NK-92 (cell line): Measurements from ENCODE around the gene WFS1.

Experiments
- DNase-seq: peaks from one replicate; lab custom pipeline; 2025; ENCODE audit not compliant: unreplicated experiment; lab: John Stamatoyannopoulos, UW

WFS1 gene

DNA sequence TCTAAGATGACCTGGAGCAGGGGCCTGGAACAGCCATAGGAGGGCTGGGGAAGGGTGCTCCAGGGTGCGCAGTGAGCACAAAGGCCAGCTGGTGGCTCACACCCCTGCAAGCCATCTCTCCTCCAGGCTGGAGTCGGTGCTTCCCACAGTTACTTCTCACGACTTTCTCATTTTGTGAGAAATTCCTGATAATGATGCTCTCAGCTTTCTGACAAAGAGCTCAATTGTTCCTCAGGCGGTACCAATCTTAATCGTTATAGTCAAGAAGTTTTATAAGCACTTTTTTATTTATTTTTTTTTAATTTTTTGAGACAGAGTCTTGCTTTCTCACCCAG lies 11.7 kb upstream of the WFS1 start:
- DNase-seq, result no peak

- DNase-seq, result no peak
These were observed 10.9 kb upstream of the WFS1 start for GRCh38 chr4:6258741-6259140.

DNA sequence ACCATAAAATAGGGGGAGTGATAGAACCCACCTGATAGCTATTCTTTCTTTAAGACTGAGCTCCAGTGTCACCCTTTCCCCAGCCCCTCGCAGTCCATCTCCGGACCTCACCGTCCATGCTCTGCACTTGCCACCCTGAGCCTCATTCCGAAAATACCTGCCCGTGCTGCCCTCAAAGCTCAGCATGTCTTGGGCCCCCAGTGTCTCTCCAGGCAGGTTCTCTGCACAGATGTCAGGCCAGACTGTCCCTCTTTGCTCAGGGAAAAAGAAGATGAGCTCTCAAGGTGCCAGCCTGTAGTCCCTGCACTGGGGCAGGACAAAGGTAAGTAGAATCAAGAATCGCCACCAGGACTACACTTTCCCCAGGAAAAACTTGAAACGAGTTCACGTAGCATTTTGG lies 9.8 kb upstream of the WFS1 start:
- no peak for DNase-seq

- no peak for DNase-seq
These were observed 7.5 kb upstream of the WFS1 start for GRCh38 chr4:6262176-6262575.

DNA sequence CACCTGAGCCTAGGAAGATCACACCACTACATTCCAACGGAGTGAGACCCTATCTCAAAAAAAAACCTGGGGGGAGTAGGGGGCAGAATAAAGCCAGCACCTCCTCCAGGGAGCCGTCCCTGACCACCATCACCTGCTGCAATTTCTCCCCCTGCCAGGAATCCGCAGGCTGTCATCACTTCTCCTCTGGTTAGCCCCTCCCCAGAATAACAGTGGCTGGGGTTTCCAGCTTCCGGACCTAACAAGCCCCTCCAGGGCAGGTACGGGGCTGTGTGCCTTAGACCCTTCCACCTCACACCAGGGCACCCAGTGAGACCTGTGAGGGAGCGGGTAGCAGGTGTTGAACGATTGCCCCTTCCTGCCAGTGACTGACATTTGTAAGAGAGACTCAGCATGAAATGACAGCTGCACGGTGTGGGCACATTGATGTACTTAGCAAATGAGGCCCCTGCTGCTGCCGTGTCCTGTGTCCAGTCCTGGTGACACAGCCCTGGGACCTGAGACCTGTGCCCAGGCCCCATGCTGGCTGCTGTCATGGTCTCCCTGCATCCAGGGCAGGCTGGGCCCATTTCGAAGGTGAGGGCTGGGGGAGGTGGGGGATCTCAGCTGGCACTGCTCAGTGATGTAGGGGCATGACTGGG lies 6.7 kb upstream of the WFS1 start:
- DNase-seq, result no peak

DNA sequence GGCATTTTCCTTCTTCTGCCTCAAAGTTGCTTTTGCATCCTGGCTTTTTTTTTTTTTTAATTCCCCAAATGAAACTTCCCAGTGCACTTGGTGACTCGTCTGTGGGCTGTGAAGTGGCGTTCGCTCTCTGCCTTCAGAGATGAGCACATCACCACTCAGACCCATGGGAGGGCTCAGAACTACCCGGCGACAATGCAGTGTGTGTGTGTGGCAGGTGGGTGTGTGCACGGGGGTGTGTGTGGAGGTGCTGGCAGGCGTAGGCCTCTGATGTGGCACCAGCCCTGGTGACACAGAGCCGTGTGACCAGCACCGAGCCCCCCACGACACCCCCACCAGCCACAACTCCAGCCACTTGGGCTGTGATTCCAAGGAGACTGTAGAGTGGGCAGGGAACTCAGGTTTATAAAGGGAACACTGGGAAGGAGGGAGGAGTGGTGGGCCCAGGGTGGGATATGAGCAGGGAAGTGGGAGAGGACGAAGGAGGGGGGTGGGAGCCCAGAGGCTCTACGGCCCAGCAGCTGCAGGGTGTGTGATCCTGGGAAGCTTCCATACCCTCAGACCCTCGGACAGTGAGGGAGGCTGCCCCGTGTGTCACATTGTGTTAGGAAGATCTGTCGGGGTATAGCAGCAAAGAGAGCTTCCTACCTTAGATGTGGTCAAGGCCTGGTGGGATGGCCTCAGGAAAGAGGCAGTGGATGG lies 6.0 kb upstream of the WFS1 start:
- no peak for DNase-seq

DNA sequence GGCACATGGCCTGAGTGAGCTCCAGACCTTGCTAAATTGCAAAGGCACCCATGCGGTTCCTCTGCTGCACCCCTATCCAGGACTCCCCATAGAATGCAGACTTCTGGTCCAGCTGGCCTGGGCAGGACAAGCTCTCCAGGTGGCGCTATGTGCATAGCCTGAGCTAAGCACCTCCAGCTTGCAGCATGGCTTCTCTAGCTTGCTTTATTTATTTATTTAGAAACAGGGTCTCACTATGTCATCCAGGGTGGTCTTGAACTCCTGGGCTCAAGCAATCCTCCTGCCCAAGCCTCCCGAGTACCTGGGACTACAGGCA lies 5.5 kb upstream of the WFS1 start:
- DNase-seq, result no peak

GRCh38 chr4:6265546-6265945 lies 4.1 kb upstream of the WFS1 start:
- no peak for DNase-seq

DNA sequence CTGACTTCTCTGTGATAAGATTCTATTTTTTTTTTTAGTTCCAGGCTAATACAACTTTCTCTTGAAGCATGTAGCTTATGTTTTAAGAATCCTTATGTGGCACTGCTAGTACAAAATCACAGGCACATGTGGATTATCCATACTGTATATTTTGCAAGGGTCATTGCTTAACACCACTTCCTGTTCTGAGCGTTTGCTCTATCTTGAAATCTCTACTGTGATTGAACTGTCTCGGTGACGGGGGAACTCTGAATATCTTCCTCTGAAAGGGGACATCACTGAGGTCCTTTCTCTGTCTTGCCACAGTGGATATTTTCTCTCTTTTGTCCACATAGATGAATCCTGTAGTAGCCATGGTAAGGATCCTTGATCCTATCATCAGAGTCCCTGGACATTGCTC lies 2.1 kb upstream of the WFS1 start:
- DNase-seq, result no peak

DNA sequence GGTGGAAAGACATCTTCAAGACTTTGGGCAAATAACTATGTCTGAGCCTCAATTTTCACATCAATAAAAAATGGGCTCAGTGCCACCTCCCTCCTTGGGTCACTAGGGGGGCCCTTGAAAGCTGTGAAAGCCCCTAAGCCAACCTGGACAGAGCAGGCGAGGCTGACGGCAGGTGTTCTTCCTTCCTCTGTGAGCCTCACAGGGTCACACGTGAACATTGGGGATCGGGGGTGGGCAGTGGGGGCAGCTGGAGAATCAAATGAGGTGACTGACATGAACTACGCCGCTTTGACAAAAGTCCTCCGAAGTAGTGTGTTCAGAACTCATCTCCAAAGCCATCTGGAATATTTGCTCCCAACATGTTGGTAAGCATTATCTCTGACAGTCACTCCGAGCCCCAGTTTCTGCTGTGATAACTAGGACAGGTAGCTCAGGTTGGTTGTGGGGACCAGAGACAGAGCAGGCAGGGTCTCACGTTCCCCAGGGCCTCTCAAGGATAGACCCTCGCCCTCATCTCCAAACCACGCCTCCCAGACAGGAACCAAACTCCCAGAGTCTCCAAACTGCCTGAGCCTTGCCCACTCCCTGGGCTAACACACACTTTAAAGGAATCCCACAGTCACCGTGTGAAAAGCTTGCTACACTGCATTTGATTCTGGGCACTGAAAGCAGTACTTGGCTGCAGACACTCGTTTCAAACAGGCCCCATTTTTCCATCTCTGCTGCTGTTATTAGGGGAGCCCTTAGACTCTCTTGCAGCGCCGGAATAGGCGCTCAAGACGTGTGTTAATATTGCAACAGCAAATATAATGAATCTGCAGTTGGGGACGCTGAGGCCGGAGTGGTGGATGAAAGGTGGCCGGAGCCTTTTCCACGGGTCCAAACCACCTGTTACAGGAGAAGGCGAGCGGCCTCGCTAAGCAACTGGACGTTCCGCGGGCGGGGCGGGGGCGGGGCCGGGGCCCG lies 717 bp upstream of the WFS1 start:
- DNase-seq, result no peak

- no peak for DNase-seq
These were observed 1.0 kb downstream of the WFS1 start for GRCh38 chr4:6270636-6271121.

DNA sequence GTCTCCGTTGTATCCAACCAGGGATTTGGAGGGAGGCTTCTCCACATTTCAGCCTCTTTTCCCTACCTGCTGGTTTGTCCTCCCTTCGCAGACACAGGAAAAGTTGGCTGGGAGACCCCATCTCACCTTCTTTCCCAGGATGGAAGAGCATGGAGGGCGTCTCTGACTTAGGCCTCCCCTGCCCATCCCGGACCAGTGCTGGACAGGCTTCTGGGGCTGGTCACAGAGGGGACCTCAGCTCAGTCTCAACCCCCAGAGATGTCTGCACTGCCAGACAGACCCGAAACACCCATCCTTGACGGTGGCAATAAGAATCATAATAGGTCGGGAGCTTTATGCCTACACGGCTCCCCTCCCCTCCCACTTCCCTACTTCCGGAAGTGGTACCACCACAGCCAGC lies 1.6 kb downstream of the WFS1 start:
- DNase-seq, result no peak

DNA sequence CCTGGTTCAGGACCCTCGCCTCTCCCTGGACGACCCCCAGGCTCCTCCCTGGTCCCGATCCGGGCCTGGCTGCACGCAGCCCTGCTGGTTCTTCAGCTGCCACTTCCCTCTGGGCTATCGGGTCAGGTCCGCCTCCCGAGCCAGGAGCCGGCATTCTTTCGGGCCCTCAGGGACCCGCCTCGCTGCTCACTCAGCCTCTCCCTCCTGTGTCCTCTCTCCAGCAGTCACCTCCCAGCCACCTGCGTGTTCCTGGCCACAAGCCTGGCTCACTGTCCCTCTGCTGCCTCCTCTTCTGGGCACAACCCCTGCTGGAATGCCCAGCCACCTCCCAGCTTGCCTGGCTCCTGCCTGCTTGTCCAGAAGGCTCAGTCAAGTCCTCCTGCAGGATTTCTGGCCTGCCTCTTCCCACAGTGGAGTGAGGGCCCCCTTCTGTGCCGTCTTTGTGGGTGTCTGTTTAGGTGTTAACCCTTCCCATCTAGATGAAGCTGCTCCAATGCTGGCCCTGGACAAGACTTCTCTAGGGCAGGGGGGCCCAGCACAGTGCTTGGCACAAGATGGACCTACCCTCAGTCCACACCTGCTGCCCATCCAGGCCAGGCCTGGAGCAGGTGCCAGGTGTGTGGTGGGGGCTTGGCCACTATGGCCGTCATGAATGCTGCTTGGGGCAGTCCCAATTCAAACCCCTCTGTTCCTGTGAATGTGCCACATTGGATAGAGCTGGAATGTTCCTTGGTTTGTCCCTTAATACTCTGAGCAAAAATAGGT lies 2.2 kb downstream of the WFS1 start:
- DNase-seq, result no peak

- DNase-seq, result no peak
These were observed 3.4 kb downstream of the WFS1 start for GRCh38 chr4:6272863-6273660.

- DNase-seq, result no peak
These were observed 4.0 kb downstream of the WFS1 start for GRCh38 chr4:6273661-6273990.

DNA sequence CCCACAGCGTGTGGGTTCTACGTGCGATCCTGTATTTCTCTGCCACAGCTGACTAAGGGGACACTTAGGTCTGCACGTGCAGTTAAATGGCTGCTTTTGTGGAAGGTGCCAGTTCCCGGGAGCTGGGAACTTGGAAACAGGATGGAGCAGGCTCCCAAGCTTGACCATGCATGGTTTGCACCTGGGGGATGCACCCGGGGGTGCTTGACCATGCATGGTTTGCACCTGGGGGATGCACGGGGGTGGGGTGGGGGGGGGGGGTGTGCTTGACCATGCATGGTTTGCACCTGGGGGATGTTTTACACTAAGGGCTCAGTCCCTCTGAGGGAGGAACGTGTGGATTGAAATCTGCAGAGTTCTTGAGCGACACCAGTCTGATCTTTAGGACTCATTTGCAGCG lies 5.7 kb downstream of the WFS1 start:
- no peak for DNase-seq

DNA sequence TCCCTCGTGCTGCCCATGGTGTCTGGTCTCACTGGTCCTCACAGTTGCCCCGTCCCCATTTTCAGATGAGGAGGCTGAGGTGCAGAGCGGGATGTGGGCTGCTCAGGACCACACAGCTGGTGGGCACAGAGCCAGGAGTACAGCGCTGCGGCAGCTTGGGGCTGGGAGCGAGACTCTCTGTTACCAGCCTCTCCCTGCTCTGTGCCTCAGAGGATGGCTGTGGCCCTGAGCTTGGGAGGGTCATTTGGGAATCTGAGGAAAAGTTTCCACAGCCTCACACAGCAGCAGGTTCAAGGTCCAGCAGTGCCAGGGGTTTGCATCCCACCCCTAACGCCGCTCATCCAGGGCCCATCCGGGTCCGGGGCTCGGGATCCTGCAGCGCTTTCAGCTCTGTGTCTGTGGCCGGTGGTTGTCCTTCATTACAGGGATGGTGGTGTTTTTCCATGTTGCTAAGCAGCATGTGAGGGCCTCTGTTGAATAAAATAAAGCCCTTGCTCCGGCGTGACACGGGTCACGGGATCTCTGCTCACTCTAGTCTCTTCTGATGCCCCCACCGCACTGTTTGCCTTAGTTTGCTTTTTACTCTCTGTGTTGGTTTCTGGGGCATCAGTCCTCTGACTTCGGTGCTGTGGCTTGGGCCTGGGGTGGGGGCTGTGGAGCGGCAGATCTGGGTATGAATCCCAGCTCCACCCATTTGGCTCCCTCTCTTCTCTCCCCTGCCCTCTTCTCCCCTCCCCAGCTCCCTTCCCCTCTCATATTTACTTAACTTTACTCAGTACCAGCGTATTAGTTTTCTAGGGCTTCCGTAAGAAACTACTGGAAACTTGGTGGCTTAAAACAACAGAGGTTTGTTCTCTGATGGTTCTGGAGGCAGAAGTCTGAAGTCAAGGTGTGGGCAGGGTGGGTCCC lies 6.5 kb downstream of the WFS1 start:
- no peak for DNase-seq

DNA sequence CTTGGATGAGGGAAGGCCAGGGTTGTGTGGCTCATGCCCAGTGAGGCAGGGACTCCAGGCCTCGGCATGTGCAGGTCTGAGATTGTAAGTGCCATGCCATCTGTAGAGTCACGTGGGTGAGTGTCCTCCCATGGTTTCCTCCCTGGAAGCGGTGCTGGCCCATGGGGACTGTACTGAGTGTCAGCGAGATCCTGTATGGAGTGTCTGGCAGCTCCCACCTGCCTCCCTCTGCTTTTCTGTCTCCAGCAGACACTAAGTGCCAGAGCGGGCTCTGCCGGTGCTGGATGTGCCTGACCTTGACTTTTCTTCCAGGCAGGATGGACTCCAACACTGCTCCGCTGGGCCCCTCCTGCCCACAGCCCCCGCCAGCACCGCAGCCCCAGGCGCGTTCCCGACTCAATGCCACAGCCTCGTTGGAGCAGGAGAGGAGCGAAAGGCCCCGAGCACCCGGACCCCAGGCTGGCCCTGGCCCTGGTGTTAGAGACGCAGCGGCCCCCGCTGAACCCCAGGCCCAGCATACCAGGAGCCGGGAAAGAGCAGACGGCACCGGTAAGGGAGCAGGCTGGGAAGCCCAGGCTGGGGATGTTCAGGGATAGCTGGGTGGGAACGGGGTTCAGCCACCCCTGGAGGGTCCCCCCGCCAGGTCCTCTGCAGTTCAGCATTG lies 7.6 kb downstream of the WFS1 start:
- DNase-seq, result no peak
